ENCODE data around the gene ENTHD1. TPM values are rescaled to one million over a fixed set of nuclear protein-coding genes. Genes with fewer than 3 reads are reported as not detected.
A peak's percentile ranks its signal among the peaks of the same experiment; 100 is the strongest.

Gene ENTHD1
- total and polyA plus RNA-seq, 9 of the 15 experiments (the other 6 are each of a cell fraction or from before 2014, with no cell fraction given) = 0.13 to 0.98 (median 0.35) TPM

DNA sequence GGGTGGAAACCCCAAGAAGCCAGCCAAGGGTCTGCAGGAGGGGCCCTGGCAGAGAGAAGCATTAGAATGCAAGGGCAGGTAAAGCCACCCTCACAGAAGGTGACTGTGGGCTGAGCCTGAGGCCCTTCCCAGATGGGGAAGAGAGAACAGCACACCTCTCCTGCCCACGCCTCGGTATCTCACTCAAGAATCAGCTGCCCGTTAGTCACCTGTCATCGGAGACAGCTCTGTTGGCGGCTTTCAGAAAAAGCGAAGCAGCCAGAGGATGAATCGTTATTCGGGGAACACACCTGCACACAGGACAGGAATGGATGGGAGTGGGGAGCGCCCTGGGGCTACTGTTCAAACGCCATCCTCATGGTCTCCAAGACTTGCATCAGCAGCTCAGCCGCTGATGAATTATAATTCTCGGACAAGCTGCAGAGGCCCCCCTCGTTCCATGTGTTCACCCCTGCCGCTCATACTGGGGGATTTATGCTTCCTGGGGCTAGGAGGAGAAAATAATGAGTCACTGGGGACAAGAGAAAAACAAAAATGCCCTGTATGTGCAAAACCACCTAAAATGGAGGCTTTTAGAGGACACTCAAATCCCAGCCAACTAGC is 45.0 kb upstream of the ENTHD1 start (continued):
- TF ChIP-seq E4F1 (CRISPR knock-in tag; IDR thresholded peaks at IDR 0.05; ENCODE audit: borderline replicate concordance) (no peak), TBP (optimal IDR thresholded peaks at IDR 0.05; ENCODE audit: low read depth, low read length) (no peak), MEIS2 (IDR thresholded peaks at IDR 0.05; ENCODE audit: partially characterized antibody) (peak; percentile 63), ATF3 (IDR thresholded peaks at IDR 0.05) (0 out of 2 replicates have a peak, but pooled peaks have one; percentile 43), ATF3 (CRISPR knock-in tag; conservative IDR thresholded peaks at IDR 0.05) (no peak), BRD9 (IDR thresholded peaks at IDR 0.05; ENCODE audit: low read depth, partially characterized antibody) (no peak), RBM34 (IDR thresholded peaks at IDR 0.05; ENCODE audit: borderline replicate concordance, insufficient read depth, low read length) (no peak), JUND (IDR thresholded peaks at IDR 0.05; ENCODE audit: borderline replicate concordance, low read depth, low read length) (0 out of 2 replicates have a peak, but pooled peaks have one; percentile 28), JUND (tag; IDR thresholded peaks at IDR 0.05; ENCODE audit: borderline replicate concordance, low read depth, low read length) (no peak), PKNOX1 (IDR thresholded peaks at IDR 0.05) (peak; percentile 21; the same call in 1 of the 2 replicates), CTBP1 (IDR thresholded peaks at IDR 0.05; ENCODE audit: borderline replicate concordance) (peak; percentile 82), ZNF57 (CRISPR knock-in tag; IDR thresholded peaks at IDR 0.05) (no peak), ZNF408 (CRISPR knock-in tag; IDR thresholded peaks at IDR 0.05; ENCODE audit: low read depth) (no peak), STAT5B (CRISPR knock-in tag; IDR thresholded peaks at IDR 0.05) (no peak), XRCC5 (IDR thresholded peaks at IDR 0.05; ENCODE audit: low read depth, low read length) (no peak), EP300 (IDR thresholded peaks at IDR 0.05; ENCODE audit: low read length) (0 out of 2 replicates have a peak, but pooled peaks have one; percentile 46), ZEB2 (IDR thresholded peaks at IDR 0.05) (peak; percentile 88), SPI1 (IDR thresholded peaks at IDR 0.05; ENCODE audit: borderline replicate concordance, low read depth, low read length) (no peak), RCOR1 (IDR thresholded peaks at IDR 0.05; ENCODE audit: borderline replicate concordance in 1 of 2, low read depth in 2 of 2, low read length in 2 of 2) (peak in 1 of 2 experiments; percentile 43; a peak in 1 of 4 replicates), YY1 (IDR thresholded peaks at IDR 0.05; ENCODE audit: borderline replicate concordance in 1 of 3, control insufficient read depth in 1 of 3, extremely low read depth in 1 of 3, insufficient read depth in 3 of 3, insufficient read length in 1 of 3, insufficient replicate concordance in 2 of 3, low read depth in 1 of 3, low read length in 2 of 3) (no peak), CXXC5 (CRISPR knock-in tag; IDR thresholded peaks at IDR 0.05) (peak; percentile 46), GABPB1 (CRISPR knock-in tag; IDR thresholded peaks at IDR 0.05) (no peak), EGR1 (conservative IDR thresholded peaks at IDR 0.05) (peak; percentile 48)
- TF ChIP-seq, protein P1, sequence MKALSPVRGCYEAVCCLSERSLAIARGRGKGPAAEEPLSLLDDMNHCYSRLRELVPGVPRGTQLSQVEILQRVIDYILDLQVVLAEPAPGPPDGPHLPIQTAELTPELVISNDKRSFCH (CRISPR knock-in tag; IDR thresholded peaks at IDR 0.05) = no peak
- TF ChIP-seq, protein P1 (tag; IDR thresholded peaks at IDR 0.05) = no peak

Measured in K562 (cell line).